ENCODE data around the gene TIMELESS. TPM values are rescaled to one million over a fixed set of nuclear protein-coding genes. Genes with fewer than 3 reads are reported as not detected.

The TIMELESS gene
- total and polyA plus RNA-seq, 9 of the 15 experiments (the other 6 are each of a cell fraction or from before 2014, with no cell fraction given), result 11.9 to 59.2 (median 35.8) TPM

DNA sequence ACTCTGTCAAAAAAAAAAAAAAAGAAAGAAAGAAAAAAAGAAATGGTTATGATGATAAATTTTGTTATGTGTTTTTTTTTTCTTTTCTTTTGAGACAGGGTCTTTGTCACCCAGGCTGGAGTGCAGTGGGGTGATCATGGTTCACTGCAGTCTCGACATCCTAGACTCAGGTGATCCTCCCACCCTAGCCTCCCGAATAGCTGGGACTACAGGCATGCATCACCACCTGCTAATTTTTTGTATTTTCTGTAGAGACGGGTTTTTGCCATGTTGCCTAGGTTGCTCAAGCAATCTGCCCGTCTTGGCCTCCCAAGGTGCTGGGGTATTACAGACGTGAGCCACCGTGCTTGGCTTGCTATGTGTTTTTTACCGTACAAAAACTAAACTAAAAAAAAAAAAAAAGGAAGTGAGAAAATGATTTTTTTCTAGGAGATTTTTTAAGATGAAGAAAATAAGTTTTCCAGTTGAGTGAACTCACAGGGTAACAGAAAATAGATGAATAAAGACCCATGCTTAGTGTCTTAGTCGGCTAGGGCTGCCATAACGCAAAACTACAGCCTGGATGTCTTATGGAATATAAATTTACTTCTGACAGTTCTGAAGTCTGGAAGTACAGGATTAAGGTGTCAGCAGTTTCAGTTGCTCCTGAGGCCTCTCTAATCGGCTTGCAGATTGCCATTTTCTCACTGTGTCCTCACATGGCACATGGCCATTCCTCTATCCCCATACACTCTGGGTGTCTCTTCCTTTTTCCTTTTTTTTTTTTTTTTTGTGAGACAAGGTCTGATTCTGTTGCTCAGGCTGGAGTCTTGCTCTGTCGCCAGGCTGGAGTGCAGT is 73.4 kb downstream of the TIMELESS start:
- 46% methylated on average over 11 of the region's 11 CpGs for WGBS (ENCODE audit: insufficient coverage, low coverage, missing lambda C conversion rate)
- CTCF ChIA-PET (ENCODE audit: low intra/inter-chr PET ratio), result interaction anchor here (0.7 kb wide), 1 partner anchor 85 kb away, joined by 4 read pairs; no protein-coding TSS in a partner anchor
- peak overlapping the region in 1 of 2 experiments; percentile 3; a peak in 3 of 4 replicates for H3K9ac ChIP-seq (ENCODE audit: insufficient read depth in 1 of 2, low read depth in 2 of 2, low read length in 2 of 2)
- FAIRE-seq (peak; percentile 46), ATAC-seq (peak; percentile 31), DNase-seq (ENCODE audit: extremely low read depth in 1 of 4, low spot score in 3 of 4) (peak in 1 of 4 experiments; percentile 62)
- H3K4me2 ChIP-seq (ENCODE audit: insufficient read depth, low read length), result peak overlapping the region; percentile 14; the same call in 1 of the 2 replicates
- peak overlapping the region; percentile 83 for H3K27ac ChIP-seq (ENCODE audit: extremely low read depth, low read depth, low read length)
- intact Hi-C loops (cut with micrococcal nuclease) (loop anchor here (2.0 to 5.0 kb wide), 3 partner anchors 27 to 71 kb away; partner anchors contain the start of genes CNPY2 and TIMELESS), in situ Hi-C loops (cut with MboI) (no loop called here)
- H3K79me2 ChIP-seq (ENCODE audit: control insufficient read depth, insufficient read depth, low read length), result no peaks in the 10 kb centered on the region
- no peaks in the 10 kb centered on the region for H3K9me1 ChIP-seq (ENCODE audit: control insufficient read depth, insufficient read depth, low read length)
- H3K9me3 ChIP-seq (replicated peaks; ENCODE audit: control insufficient read depth, insufficient read depth, low read depth, low read length), result no peaks in the 10 kb centered on the region
- peak overlapping the region; percentile 93 for H2AFZ ChIP-seq (ENCODE audit: low read depth, low read length)
- POLR2A ChIA-PET, result interaction anchor here (0.6 to 2.4 kb wide), 4 partner anchors 10 to 858 kb away, joined by 3 to 12 read pairs (median 4); partner anchors contain the start of genes APOF and STAT2
- no peaks in the 10 kb centered on the region for H4K20me1 ChIP-seq (replicated peaks; ENCODE audit: control insufficient read depth, insufficient read depth, low read length)
- no peak overlapping the region for H3K4me3 ChIP-seq
- no peaks in the 10 kb centered on the region for H3K27me3 ChIP-seq (ENCODE audit: control insufficient read depth in 2 of 2, insufficient read depth in 2 of 2, low read length in 2 of 2)
- no TSS peak for BruUV-seq (replicated peaks)
- peaks cover 22 to 24% of the 10 kb centered on the region in 2 experiments; a peak in 4 of 5 replicates for H3K4me1 ChIP-seq (replicated peaks in 1 of 2; ENCODE audit: control insufficient read depth in 2 of 2, insufficient read depth in 2 of 2, low read length in 2 of 2)
- no peaks in the 10 kb centered on the region for H3K36me3 ChIP-seq (ENCODE audit: control insufficient read depth, insufficient read depth, low read length)
- TF ChIP-seq SRF (CRISPR knock-in tag; IDR thresholded peaks at IDR 0.05), result no peak
- TF ChIP-seq, protein P1, sequence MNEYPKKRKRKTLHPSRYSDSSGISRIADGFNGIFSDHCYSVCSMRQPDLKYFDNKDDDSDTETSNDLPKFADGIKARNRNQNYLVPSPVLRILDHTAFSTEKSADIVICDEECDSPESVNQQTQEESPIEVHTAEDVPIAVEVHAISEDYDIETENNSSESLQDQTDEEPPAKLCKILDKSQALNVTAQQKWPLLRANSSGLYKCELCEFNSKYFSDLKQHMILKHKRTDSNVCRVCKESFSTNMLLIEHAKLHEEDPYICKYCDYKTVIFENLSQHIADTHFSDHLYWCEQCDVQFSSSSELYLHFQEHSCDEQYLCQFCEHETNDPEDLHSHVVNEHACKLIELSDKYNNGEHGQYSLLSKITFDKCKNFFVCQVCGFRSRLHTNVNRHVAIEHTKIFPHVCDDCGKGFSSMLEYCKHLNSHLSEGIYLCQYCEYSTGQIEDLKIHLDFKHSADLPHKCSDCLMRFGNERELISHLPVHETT (CRISPR knock-in tag; conservative IDR thresholded peaks at IDR 0.05 in 1 of 2, IDR thresholded peaks at IDR 0.05 in 1 of 2), result 0 out of 4 replicates have a peak, but pooled peaks of 1 of the 2 experiments have one; percentile 50
- TF ChIP-seq KDM1A (IDR thresholded peaks at IDR 0.05), result no peak
- peak; percentile 94 for TF ChIP-seq ZNF316 (IDR thresholded peaks at IDR 0.05)
- TF ChIP-seq TAL1 (IDR thresholded peaks at IDR 0.05), result peak; percentile 82
- peak; percentile 74 for TF ChIP-seq CBFA2T2 (conservative IDR thresholded peaks at IDR 0.05)
- TF ChIP-seq ZKSCAN1 (IDR thresholded peaks at IDR 0.05; ENCODE audit: low read depth, low read length), result no peak
- TF ChIP-seq CEBPG (CRISPR knock-in tag; IDR thresholded peaks at IDR 0.05), result no peak
- TF ChIP-seq CEBPG (tag; conservative IDR thresholded peaks at IDR 0.05 in 1 of 2, IDR thresholded peaks at IDR 0.05 in 1 of 2), result no peak
